IPS-NIHi11 (cell line): ENCODE results near the gene UST.

ENCODE experiments used
- DNase-seq: peaks from one replicate; pipeline ENCODE4 v3.0.0; 2012; ENCODE audit warnings: mixed read lengths, low spot score

The UST gene

GRCh38 chr6:149041953-149042352 lies 295.1 kb downstream of the UST start:
- no peak for DNase-seq

- peak; percentile 60 for DNase-seq
Measured at GRCh38 chr6:149043476-149044130, 296.8 kb downstream of the UST start.

GRCh38 chr6:149044528-149044927 lies 297.7 kb downstream of the UST start:
- no peak for DNase-seq

GRCh38 chr6:149045404-149045803 lies 298.6 kb downstream of the UST start:
- DNase-seq: no peak

- DNase-seq: no peak
Measured at GRCh38 chr6:149046164-149046821, 299.5 kb downstream of the UST start.

GRCh38 chr6:149046822-149047246 lies 300.0 kb downstream of the UST start:
- no peak for DNase-seq

GRCh38 chr6:149049230-149049629 lies 302.4 kb downstream of the UST start:
- DNase-seq: no peak

GRCh38 chr6:149050160-149050559 lies 303.3 kb downstream of the UST start:
- DNase-seq: no peak

GRCh38 chr6:149052350-149053106 lies 305.7 kb downstream of the UST start:
- no peak for DNase-seq

GRCh38 chr6:149053848-149054558 lies 307.2 kb downstream of the UST start:
- no peak for DNase-seq

- DNase-seq: no peak
Measured at GRCh38 chr6:149054559-149055194, 307.8 kb downstream of the UST start.

GRCh38 chr6:149055195-149055899 lies 308.5 kb downstream of the UST start:
- no peak for DNase-seq

GRCh38 chr6:149056777-149057463 lies 310.1 kb downstream of the UST start:
- DNase-seq: no peak

- no peak for DNase-seq
Measured at GRCh38 chr6:149057464-149057840, 310.6 kb downstream of the UST start.

GRCh38 chr6:149059557-149059956 lies 312.7 kb downstream of the UST start:
- DNase-seq: no peak

- no peak for DNase-seq
Measured at GRCh38 chr6:149060300-149060984, 313.6 kb downstream of the UST start.

- DNase-seq: no peak
Measured at GRCh38 chr6:149060985-149061760, 314.3 kb downstream of the UST start.

- no peak for DNase-seq
Measured at GRCh38 chr6:149061930-149062329, 315.1 kb downstream of the UST start.

- DNase-seq: no peak
Measured at GRCh38 chr6:149062653-149063348, 316.0 kb downstream of the UST start.
